IMR-90 (cell line): ENCODE results near the gene CCDC38. TPM values are rescaled to one million over a fixed set of nuclear protein-coding genes. Genes with fewer than 3 reads are reported as not detected.

ENCODE experiments used
- ATAC-seq: fragments of 200-7000 bp; cut with Tn5 transposase; 2 replicates; pipeline ENCODE4 v1.9.1; 2020; ENCODE audit warnings: low read depth, mild to moderate bottlenecking, moderate library complexity
- BruUV-seq: library from RNA; stranded (reverse); fragments of 400-500 nt; replicated peaks from 2 replicates; lab custom pipeline; 2021; lab: Mats Ljungman, UMichigan
- CTCF ChIA-PET: fragments of 300-600 bp; formaldehyde crosslinking; extraction: SDS; loops from one replicate; lab custom pipeline; 2021; ENCODE audit warnings: antibody characterized with exemption; lab: Yijun Ruan, JAX
- POLR2A ChIA-PET: fragments of 300-600 bp; sonication (Branson Sonifier 250); formaldehyde crosslinking; loops from one replicate; lab custom pipeline; 2022; ENCODE audit warnings: antibody characterized with exemption; ENCODE audit not compliant: unreplicated experiment; lab: Charles Lee
- DNase-seq: peaks from one replicate; pipeline ENCODE4 v3.0.0; 2013
- H2AFZ ChIP-seq: replicated peaks from 2 replicates; pipeline ENCODE3; 2013; ENCODE audit warnings: low read length, mild to moderate bottlenecking; ENCODE audit not compliant: poor library complexity
- H2AK5ac ChIP-seq: 2 replicates; pipeline ENCODE4 v1.6.1; 2013; ENCODE audit warnings: low read depth, low read length, inconsistent platforms
- H2AK9ac ChIP-seq: replicated peaks from 2 replicates; pipeline ENCODE3; 2013; ENCODE audit warnings: mild to moderate bottlenecking, low read depth, low read length, moderate library complexity; ENCODE audit not compliant: poor library complexity
- H2BK120ac ChIP-seq: 2 replicates; pipeline ENCODE4 v1.6.1; 2013; ENCODE audit warnings: low read depth, low read length, inconsistent platforms
- H2BK15ac ChIP-seq: 3 replicates; pipeline ENCODE4 v1.6.1; 2013; ENCODE audit warnings: low read depth, low read length, inconsistent platforms
- H2BK20ac ChIP-seq: 2 replicates; pipeline ENCODE4 v1.6.1; 2013; ENCODE audit warnings: low read depth, mild to moderate bottlenecking, inconsistent platforms, low read length, moderate library complexity
- H2BK5ac ChIP-seq: 2 replicates; pipeline ENCODE4 v1.6.1; 2013; ENCODE audit warnings: mild to moderate bottlenecking, low read depth, low read length, inconsistent platforms; ENCODE audit not compliant: poor library complexity, severe bottlenecking
- H3K14ac ChIP-seq: replicated peaks from 2 replicates; pipeline ENCODE4 v1.6.1; 2013; ENCODE audit warnings: low read depth, low read length, inconsistent platforms
- H3K18ac ChIP-seq: 2 replicates; pipeline ENCODE4 v1.6.1; 2013; ENCODE audit warnings: low read depth, low read length, control low read depth
- H3K23ac ChIP-seq: 2 replicates; pipeline ENCODE4 v1.6.1; 2013; ENCODE audit warnings: low read depth, low read length, inconsistent platforms
- H3K27ac ChIP-seq: 2 replicates; pipeline ENCODE4 v1.5.1; 2013; ENCODE audit warnings: mild to moderate bottlenecking, control low read depth, low read length; ENCODE audit not compliant: insufficient read depth
- H3K27me3 ChIP-seq: 2 replicates; pipeline ENCODE4 v1.6.1; 2013; ENCODE audit warnings: low read length; ENCODE audit not compliant: control insufficient read depth, insufficient read depth
- H3K36me3 ChIP-seq: 2 replicates; pipeline ENCODE4 v1.6.1; 2013; ENCODE audit warnings: low read length, mixed read lengths; ENCODE audit not compliant: control insufficient read depth, insufficient read depth
- H3K4ac ChIP-seq: 2 replicates; pipeline ENCODE4 v1.6.1; 2013; ENCODE audit warnings: low read depth, low read length, inconsistent platforms
- H3K4me1 ChIP-seq: 2 replicates; pipeline ENCODE4 v1.6.1; 2013; ENCODE audit warnings: low read length, mixed read lengths; ENCODE audit not compliant: control insufficient read depth, insufficient read depth
- H3K4me2 ChIP-seq: 2 replicates; pipeline ENCODE4 v1.6.1; 2013; ENCODE audit warnings: low read depth, mild to moderate bottlenecking, control low read depth, low read length, moderate library complexity
- H3K4me3 ChIP-seq: 2 replicates; pipeline ENCODE4 v1.5.1; 2013; ENCODE audit warnings: low read depth, mild to moderate bottlenecking, control low read depth, low read length, moderate library complexity; ENCODE audit not compliant: insufficient read depth
- H3K56ac ChIP-seq: 2 replicates; pipeline ENCODE4 v1.6.1; 2013; ENCODE audit warnings: low read length, inconsistent platforms; ENCODE audit not compliant: insufficient read depth; ENCODE audit errors: extremely low read depth
- H3K79me1 ChIP-seq, 2 experiments: 2 replicates each; pipeline ENCODE4 v1.6.1; 2013; ENCODE audit warnings: low read length in 2 of 2, inconsistent platforms in 1 of 2, low read depth in 1 of 2
- H3K9ac ChIP-seq: 2 replicates; pipeline ENCODE4 v1.6.1; 2013; ENCODE audit warnings: low read depth, low read length, control low read depth
- H3K9me1 ChIP-seq: 2 replicates; pipeline ENCODE4 v1.6.1; 2013; ENCODE audit warnings: low read length, inconsistent platforms; ENCODE audit not compliant: insufficient read depth
- H3K9me3 ChIP-seq: 2 replicates; pipeline ENCODE4 v1.6.1; 2013; ENCODE audit warnings: low read length; ENCODE audit not compliant: control insufficient read depth, insufficient read depth
- H4K20me1 ChIP-seq: 2 replicates; pipeline ENCODE4 v1.6.1; 2013; ENCODE audit warnings: low read length, inconsistent platforms; ENCODE audit not compliant: insufficient read depth
- H4K5ac ChIP-seq: 2 replicates; pipeline ENCODE4 v1.6.1; 2013; ENCODE audit warnings: mild to moderate bottlenecking, low read depth, low read length, control low read depth
- H4K8ac ChIP-seq, 2 experiments: 2 replicates each; pipeline ENCODE4 v1.6.1; 2013; ENCODE audit warnings: low read depth in 2 of 2, low read length in 2 of 2, control low read depth in 1 of 2, inconsistent platforms in 1 of 2
- H4K91ac ChIP-seq: 2 replicates; pipeline ENCODE4 v1.6.1; 2013; ENCODE audit warnings: low read depth, low read length, inconsistent platforms; ENCODE audit not compliant: insufficient read depth
- CTCF ChIP-seq: conservative IDR thresholded peaks from 2 replicates; pipeline ENCODE4 v1.5.1; 2012; ENCODE audit warnings: mild to moderate bottlenecking, low read depth, low read length, improper control_type of control experiment
- ELK1 ChIP-seq: fragments of 150-350 bp; IDR thresholded peaks from 2 replicates; pipeline ENCODE4 v1.6.1; 2016; ENCODE audit warnings: low read depth, mild to moderate bottlenecking, low read length, moderate library complexity, borderline replicate concordance
- FOS ChIP-seq: fragments of 150-350 bp; IDR thresholded peaks from 2 replicates; pipeline ENCODE4 v1.6.1; 2016; ENCODE audit warnings: low read depth, low read length
- MAFK ChIP-seq: IDR thresholded peaks from 2 replicates; pipeline ENCODE4 v1.6.1; 2012; ENCODE audit warnings: low read depth, low read length, improper control_type of control experiment
- MAZ ChIP-seq: IDR thresholded peaks from 2 replicates; pipeline ENCODE4 v1.6.1; 2012; ENCODE audit warnings: low read depth, mild to moderate bottlenecking, low read length, improper control_type of control experiment, moderate library complexity, borderline replicate concordance
- POLR2A ChIP-seq: IDR thresholded peaks from 2 replicates; pipeline ENCODE4 v1.6.1; 2012; ENCODE audit warnings: mild to moderate bottlenecking, low read depth, low read length
- RAD21 ChIP-seq: IDR thresholded peaks from 2 replicates; pipeline ENCODE4 v1.6.1; 2012; ENCODE audit warnings: low read length, improper control_type of control experiment
- RCOR1 ChIP-seq: IDR thresholded peaks from 2 replicates; pipeline ENCODE4 v1.6.1; 2012; ENCODE audit warnings: mild to moderate bottlenecking, low read length, improper control_type of control experiment; ENCODE audit not compliant: insufficient replicate concordance
- RFX5 ChIP-seq: IDR thresholded peaks from 2 replicates; pipeline ENCODE4 v1.8.0; 2012; ENCODE audit warnings: low read depth, mild to moderate bottlenecking, low read length, moderate library complexity
- SMC3 ChIP-seq: fragments of 150-350 bp; IDR thresholded peaks from 2 replicates; pipeline ENCODE4 v1.6.1; 2016; ENCODE audit warnings: low read depth, mild to moderate bottlenecking, antibody characterized with exemption, low read length, moderate library complexity
- USF2 ChIP-seq: fragments of 150-350 bp; IDR thresholded peaks from 2 replicates; pipeline ENCODE4 v1.6.1; 2017; ENCODE audit warnings: mild to moderate bottlenecking, antibody characterized with exemption, low read length, low read depth
- WGBS, 2 experiments: methylation state at CpG; one replicate each; pipeline versions ENCODE4 v1.1.5 to v1.1.7; 2013; ENCODE audit warnings: missing lambda C conversion rate in 2 of 2; ENCODE audit not compliant: insufficient read length in 1 of 2; ENCODE audit errors: extremely low coverage in 2 of 2; 5-methylcytosine and 5-hydroxymethylcytosine counted together
- dilution Hi-C: fragments of 300-500 bp; cut with HindIII; formaldehyde crosslinking; loops from one replicate; pipeline ENCODE4 v1.14.3; 2018; ENCODE audit warnings: low sequenced_read_pairs; ENCODE audit not compliant: unreplicated experiment
- in situ Hi-C: fragments of 300-500 bp; cut with MboI; formaldehyde crosslinking; loops from 3 replicates; pipeline ENCODE4 v1.14.3; 2019; ENCODE audit warnings: low sequenced_read_pairs, inconsistent platforms, mixed read lengths
- intact Hi-C: fragments of 100-400 bp; cut with micrococcal nuclease; formaldehyde crosslinking; loops from 2 replicates; pipeline ENCODE4 v1.10.0; 2022
- polyA plus RNA-seq, 3 experiments: library from polyadenylated mRNA; depleted of rRNA; stranded (reverse); fragments of >200 nt; gene quantifications; 2 replicates each; pipeline ENCODE4 v1.2.3, GENCODE V29; 2012; ENCODE audit warnings: low replicate concordance in 1 of 3
- total RNA-seq: library from RNA; depleted of rRNA; stranded (reverse); fragments of >200 nt; gene quantifications from 2 replicates; pipeline ENCODE4 v1.2.3, GENCODE V29; 2012

The CCDC38 gene
- total and polyA plus RNA-seq, 2 of the 4 experiments (the other 2 are of a cell fraction) = not detected

GRCh38 chr12:95988506-95989275, 46.3 kb upstream of the CCDC38 start:
- CTCF ChIA-PET = interaction anchor here (2.1 kb wide), 1 partner anchor 9 kb away, joined by 11 read pairs; no protein-coding TSS in a partner anchor

More at GRCh38 chr12:95988506-95989275, 46.3 kb upstream of the CCDC38 start:
- Histone ChIP-seq H3K36me3 (no peaks in the 10 kb centered on the region), H3K27ac (no peak overlapping the region), H2BK5ac (no peak overlapping the region), H2BK15ac (no peak overlapping the region), H3K9me1 (no peaks in the 10 kb centered on the region), H2AK5ac (no peak overlapping the region), H3K4ac (no peak overlapping the region), H2BK120ac (no peak overlapping the region), H4K5ac (no peak overlapping the region), H3K27me3 (peaks cover 20% of the 10 kb centered on the region), H3K18ac (no peak overlapping the region), H3K9ac (no peak overlapping the region), H2BK20ac (no peak overlapping the region), H3K23ac (no peak overlapping the region), H3K9me3 (no peaks in the 10 kb centered on the region), H3K79me1 (no peaks in the 10 kb centered on the region), H3K14ac (no peak overlapping the region), H3K56ac (no peak overlapping the region), H3K4me2 (no peak overlapping the region), H3K4me3 (no peak overlapping the region), H4K20me1 (no peaks in the 10 kb centered on the region), H4K8ac (no peak overlapping the region), H3K4me1 (peaks cover 2% of the 10 kb centered on the region; the same call in 1 of the 2 replicates), H2AFZ (no peak overlapping the region), H4K91ac (no peak overlapping the region), H2AK9ac (no peak overlapping the region)
- ATAC-seq (no peak), DNase-seq (no peak)
- TF ChIP-seq MAFK (no peak), RAD21 (no peak), ELK1 (no peak), SMC3 (no peak), MAZ (no peak), RFX5 (no peak), FOS (no peak), POLR2A (no peak), USF2 (no peak), CTCF (no peak), RCOR1 (no peak)
- in situ Hi-C loops = no loop called here
- dilution Hi-C loops = no loop called here
- BruUV-seq = no TSS peak
- intact Hi-C loops = no loop called here
- WGBS, 2 experiments = 80% methylated on average over 2 of the region's 11 CpGs; no CpG with 5 or more reads in 1 of the 2 experiments
- POLR2A ChIA-PET = no interaction called here
